Uterus (tissue), 4 donors: ENCODE results near the gene ST3GAL2. TPM values are rescaled to one million over a fixed set of nuclear protein-coding genes. Genes with fewer than 3 reads are reported as not detected.

ENCODE experiments used
- DNase-seq, 2 donors: peaks; one replicate each; pipeline ENCODE4 v3.0.0-alpha.2; 2019 to 2020
- H3K27ac ChIP-seq, 2 donors: fragments of 200-600 bp; sonication (generic); 1 replicate in 1 of 2; 2 replicates in 1 of 2; pipeline ENCODE4 v1.5.1; 2016 to 2018
- H3K27me3 ChIP-seq, 2 donors: fragments of 200-600 bp; sonication (generic); one replicate each; pipeline ENCODE4 v1.5.1; 2018 to 2019; ENCODE audit warnings: control low read depth in 1 of 2
- H3K36me3 ChIP-seq, 2 donors: fragments of 200-600 bp; sonication (generic); one replicate each; pipeline ENCODE4 v1.5.1; 2019; ENCODE audit warnings: control low read depth in 1 of 2
- H3K4me1 ChIP-seq, 2 donors: fragments of 200-600 bp; sonication (generic); one replicate each; pipeline ENCODE4 v1.5.1; 2018 to 2019; ENCODE audit warnings: control low read depth in 1 of 2
- H3K4me3 ChIP-seq, 2 donors: fragments of 200-600 bp; sonication (generic); 1 replicate in 1 of 2; 2 replicates in 1 of 2; pipeline ENCODE4 v1.5.1; 2018 to 2019; ENCODE audit warnings: mild to moderate bottlenecking in 1 of 2
- H3K9me3 ChIP-seq, 2 donors: fragments of 200-600 bp; sonication (generic); one replicate each; pipeline ENCODE4 v1.5.1; 2019; ENCODE audit warnings: control low read depth in 1 of 2
- CTCF ChIP-seq, 4 experiments: fragments of 200-600 bp in 2 of 4; fragments of 450-650 bp in 2 of 4; sonication (generic) in 2 of 4; IDR thresholded peaks; one replicate each; pipeline ENCODE4 v1.5.1; 2016 to 2019; ENCODE audit warnings: antibody characterized with exemption in 4 of 4, mild to moderate bottlenecking in 2 of 4, moderate library complexity in 1 of 4
- POLR2A ChIP-seq, 2 donors: fragments of 450-650 bp; IDR thresholded peaks; one replicate each; pipeline ENCODE4 v1.6.1; 2016; ENCODE audit warnings: antibody characterized with exemption in 2 of 2, mild to moderate bottlenecking in 1 of 2, moderate library complexity in 1 of 2
- intact Hi-C: fragments of 100-400 bp; cut with DNase I; formaldehyde crosslinking; loops from one replicate; pipeline ENCODE4 v1.15.1; 2023; ENCODE audit warnings: low total_unique reads
- total RNA-seq, 4 donors: library from RNA; depleted of rRNA in 3 of 4; stranded (reverse); fragments of >200 nt in 3 of 4; gene quantifications; one replicate each; pipeline versions ENCODE4 v1.1.0 to v1.2.4, GENCODE V29; 2014 to 2023
- donor health status: DM: yes; HTN: yes; CAD: no.

Gene ST3GAL2
- total RNA-seq, 4 donors from 2014 or later, result 6.2 to 57.9 (median 27.5) TPM

GRCh38 chr16:70433458-70434103 lies 5.3 kb downstream of the ST3GAL2 start:
- peak; percentile 68 to 70 for DNase-seq
- Histone ChIP-seq H3K27ac (peak overlapping the region; percentile 38 to 77), H3K9me3 (no peaks in the 10 kb centered on the region), H3K4me3 (no peak overlapping the region), H3K36me3 (no peaks in the 10 kb centered on the region), H3K4me1 (peaks cover 12 to 41% of the 10 kb centered on the region in 2 donors), H3K27me3 (no peaks in the 10 kb centered on the region)
- intact Hi-C loops, result loop anchor here (10.0 kb wide), 1 partner anchor 49 kb away; no protein-coding TSS in a partner anchor
- no peak for TF ChIP-seq CTCF (IDR thresholded peaks at IDR 0.05)
- no peak for TF ChIP-seq POLR2A (IDR thresholded peaks at IDR 0.05)

- H3K4me3 ChIP-seq, result no peak overlapping the region
- no peak for DNase-seq
- intact Hi-C loops, result loop anchor here (10.0 kb wide), 1 partner anchor 48 kb away; no protein-coding TSS in a partner anchor
Measured at GRCh38 chr16:70432723-70433457, 6.0 kb downstream of the ST3GAL2 start.

GRCh38 chr16:70432356-70432722 lies 6.6 kb downstream of the ST3GAL2 start:
- no peak for DNase-seq
- H3K27me3 ChIP-seq, result no peaks in the 10 kb centered on the region
- H3K27ac ChIP-seq, result peak overlapping the region; percentile 38 to 77
- H3K4me3 ChIP-seq, result no peak overlapping the region
- TF ChIP-seq POLR2A (IDR thresholded peaks at IDR 0.05) (no peak), CTCF (IDR thresholded peaks at IDR 0.05) (no peak)
- intact Hi-C loops, result loop anchor here (10.0 kb wide), 1 partner anchor 48 kb away; no protein-coding TSS in a partner anchor
- H3K36me3 ChIP-seq, result no peaks in the 10 kb centered on the region
- no peaks in the 10 kb centered on the region for H3K9me3 ChIP-seq
- peaks cover 19 to 53% of the 10 kb centered on the region in 2 donors for H3K4me1 ChIP-seq

More at GRCh38 chr16:70432723-70433457, 6.0 kb downstream of the ST3GAL2 start:
- no peaks in the 10 kb centered on the region for H3K27me3 ChIP-seq
- H3K36me3 ChIP-seq, result no peaks in the 10 kb centered on the region
- H3K27ac ChIP-seq, result peak overlapping the region; percentile 38 to 77
- TF ChIP-seq POLR2A (IDR thresholded peaks at IDR 0.05) (no peak), CTCF (IDR thresholded peaks at IDR 0.05) (no peak)
- H3K9me3 ChIP-seq, result no peaks in the 10 kb centered on the region
- H3K4me1 ChIP-seq, result peaks cover 15 to 47% of the 10 kb centered on the region in 2 donors

- peak overlapping the region; percentile 50 to 63 for H3K27ac ChIP-seq
Measured at GRCh38 chr16:70430667-70431536, 8.0 kb downstream of the ST3GAL2 start.

More at GRCh38 chr16:70430667-70431536, 8.0 kb downstream of the ST3GAL2 start:
- Histone ChIP-seq H3K27me3 (no peaks in the 10 kb centered on the region), H3K4me3 (no peak overlapping the region), H3K36me3 (no peaks in the 10 kb centered on the region), H3K9me3 (no peaks in the 10 kb centered on the region), H3K4me1 (peaks cover 19 to 49% of the 10 kb centered on the region in 2 donors)
- intact Hi-C loops, result loop anchor here (10.0 kb wide), 1 partner anchor 46 kb away; no protein-coding TSS in a partner anchor
- no peak for TF ChIP-seq CTCF (IDR thresholded peaks at IDR 0.05)
- no peak for TF ChIP-seq POLR2A (IDR thresholded peaks at IDR 0.05)
- DNase-seq, result no peak
